ENCODE measurements around the gene CFAP221.

Gene CFAP221

DNA sequence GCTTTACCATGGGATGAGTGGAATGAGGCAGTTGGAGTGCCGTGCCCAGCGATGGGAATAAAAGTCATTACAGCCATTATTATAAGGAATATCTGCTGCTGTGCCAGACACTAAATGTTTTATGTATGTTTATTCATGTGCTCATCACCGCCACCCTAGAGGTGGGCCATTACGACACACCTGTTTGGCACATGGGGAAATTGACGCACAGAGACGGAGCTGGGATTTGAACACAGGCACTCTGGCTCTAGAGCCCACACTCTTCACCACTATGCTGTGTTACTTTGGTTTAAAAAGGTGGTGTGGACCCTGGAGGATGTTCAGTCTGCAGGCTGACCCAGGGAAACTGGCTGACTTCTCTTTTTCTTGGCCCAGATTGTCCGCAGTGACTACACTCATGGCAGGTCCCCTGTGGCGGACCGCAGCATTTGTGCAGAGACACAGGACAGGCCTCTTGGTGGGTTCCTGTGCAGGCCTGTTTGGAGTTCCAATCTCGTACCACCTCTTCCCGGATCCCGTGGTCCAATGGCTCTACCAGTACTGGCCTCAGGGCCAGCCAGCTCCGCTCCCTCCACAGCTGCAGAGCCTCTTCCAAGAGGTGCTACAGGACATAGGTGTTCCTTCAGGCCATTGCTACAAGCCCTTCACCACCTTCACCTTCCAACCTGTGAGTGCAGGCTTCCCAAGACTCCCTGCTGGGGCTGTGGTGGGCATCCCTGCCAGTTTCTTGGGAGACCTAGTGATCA lies 136.4 kb downstream of the CFAP221 start:
- DNase-seq (ENCODE audit: low spot score): no peak

DNA sequence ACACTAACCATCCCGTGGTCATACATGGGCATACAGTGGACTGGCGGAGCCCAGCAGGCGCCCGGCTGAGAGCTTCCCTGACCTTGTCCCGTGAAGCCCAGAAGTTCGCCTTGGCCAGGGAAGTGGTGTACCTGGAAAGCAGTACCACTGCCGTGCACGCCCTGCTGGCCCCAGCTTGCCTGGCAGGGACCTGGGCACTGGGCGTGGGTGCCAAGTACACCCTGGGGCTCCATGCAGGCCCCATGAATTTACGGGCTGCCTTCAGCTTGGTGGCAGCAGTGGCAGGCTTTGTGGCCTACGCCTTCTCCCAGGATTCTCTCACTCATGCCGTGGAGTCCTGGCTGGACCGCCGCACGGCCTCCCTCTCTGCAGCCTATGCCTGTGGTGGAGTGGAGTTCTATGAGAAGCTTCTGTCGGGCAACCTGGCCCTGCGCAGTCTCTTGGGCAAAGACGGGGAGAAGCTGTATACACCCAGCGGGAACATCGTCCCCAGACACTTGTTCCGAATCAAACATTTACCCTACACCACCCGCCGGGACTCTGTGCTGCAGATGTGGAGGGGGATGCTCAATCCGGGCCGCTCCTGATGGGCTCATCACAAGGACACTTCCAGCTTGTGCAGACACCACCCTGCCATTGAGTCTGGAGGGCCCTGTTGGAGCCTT lies 137.1 kb downstream of the CFAP221 start:
- no peak for DNase-seq (ENCODE audit: low spot score)

DNA sequence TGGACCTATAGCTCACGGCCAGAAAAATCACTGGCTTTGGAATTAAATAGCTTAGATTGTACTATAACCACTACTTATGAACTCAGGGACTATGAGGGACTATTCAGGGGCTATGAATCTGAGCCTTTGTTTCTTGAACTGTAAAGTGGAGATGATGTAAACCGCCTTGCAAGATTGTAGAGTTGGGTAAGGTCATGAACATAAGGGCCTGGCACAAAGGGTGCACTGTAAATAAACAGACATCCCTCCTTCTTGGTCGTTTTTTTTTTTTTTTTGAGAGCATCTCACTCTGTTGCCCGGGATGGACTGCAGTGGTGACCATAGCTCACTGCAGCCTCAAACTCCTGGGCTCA lies 137.6 kb downstream of the CFAP221 start:
- DNase-seq (ENCODE audit: low spot score): no peak

DNA sequence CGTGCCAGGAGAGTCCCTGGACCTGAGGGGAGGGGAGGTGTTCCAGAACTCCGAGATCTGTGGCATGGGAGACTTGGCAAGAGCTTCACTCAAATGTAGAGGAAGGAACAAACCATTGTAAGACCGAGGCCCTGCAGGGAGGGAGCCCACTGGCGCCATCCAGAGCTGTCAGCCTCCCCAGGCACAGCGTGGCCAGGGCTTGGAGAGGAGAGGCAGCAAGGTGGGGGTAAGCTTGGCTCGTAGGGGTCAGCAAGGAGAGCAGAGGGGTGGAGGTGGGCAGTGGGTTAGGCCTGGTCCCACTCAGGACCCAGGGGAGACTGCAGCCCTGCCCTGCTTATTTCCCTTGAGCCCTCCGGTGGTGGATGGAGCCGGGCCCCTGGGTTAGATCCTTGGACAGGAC lies 138.3 kb downstream of the CFAP221 start:
- no peak for DNase-seq (ENCODE audit: low spot score)

DNA sequence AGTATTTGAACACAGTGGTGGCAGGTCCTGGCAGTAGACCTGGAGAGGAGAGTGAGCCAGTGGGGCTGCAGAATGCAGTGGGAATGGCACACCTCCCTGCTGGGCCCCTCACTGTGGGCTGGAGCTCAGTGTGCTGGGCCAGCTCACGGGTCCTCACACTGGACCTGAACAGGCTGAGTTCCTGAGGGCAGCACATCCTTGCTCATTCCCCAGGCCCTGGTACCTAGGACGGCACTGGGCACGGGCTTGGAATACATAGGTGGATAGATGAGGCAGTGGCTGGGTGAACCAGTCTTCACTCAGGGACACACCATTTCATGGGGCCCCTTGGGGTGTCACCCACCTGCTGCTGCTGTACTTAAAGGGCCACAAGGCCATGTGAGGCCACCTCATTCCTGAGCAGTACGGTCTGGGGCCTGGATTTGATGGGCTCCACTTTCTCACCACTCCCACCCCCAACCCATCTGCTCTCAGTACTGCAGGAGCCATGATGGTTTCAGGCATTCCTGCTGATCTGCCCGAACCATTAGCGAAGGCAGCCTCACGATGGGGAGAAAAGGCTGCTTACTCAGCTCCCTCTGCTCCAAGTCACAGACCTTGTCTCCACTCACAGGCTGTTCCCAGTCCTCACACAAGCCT lies 138.9 kb downstream of the CFAP221 start:
- DNase-seq (ENCODE audit: low spot score): no peak

DNA sequence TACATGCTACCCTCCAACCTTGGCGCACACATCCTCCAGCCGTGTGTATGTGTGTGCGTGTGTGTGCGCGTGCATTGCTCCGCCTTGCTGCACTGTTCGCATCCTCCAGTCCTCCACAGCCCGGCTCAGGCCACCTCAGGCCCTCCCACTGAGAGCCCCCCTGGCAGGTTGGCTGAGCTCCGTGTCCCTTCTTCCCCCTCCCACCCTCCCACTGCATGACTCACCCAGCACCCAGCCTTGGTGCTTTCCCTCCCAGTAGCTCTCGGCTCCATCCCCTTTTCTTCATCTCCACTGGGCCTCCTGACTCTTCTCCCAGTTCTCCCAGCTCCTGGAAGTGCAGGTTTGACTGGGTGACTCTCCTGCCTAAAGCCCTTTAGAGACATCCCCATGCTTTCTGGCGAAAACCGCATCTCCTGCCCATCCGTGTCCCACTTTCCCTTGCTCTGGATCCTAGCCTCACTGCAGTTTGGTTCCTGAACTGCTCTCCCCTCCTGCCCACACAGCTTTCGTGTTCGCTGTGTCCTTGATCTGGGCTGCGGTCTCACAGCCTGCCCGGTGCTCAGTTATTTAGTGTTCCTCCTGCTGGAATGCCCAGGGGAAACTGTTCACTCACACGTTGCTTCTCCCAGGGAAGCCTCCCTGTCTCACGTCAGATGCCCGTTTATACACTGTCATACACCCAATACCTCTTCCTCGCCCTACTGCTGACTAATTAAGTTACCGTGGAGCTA lies 139.6 kb downstream of the CFAP221 start:
- peak; percentile 81 for DNase-seq (ENCODE audit: low spot score)

DNA sequence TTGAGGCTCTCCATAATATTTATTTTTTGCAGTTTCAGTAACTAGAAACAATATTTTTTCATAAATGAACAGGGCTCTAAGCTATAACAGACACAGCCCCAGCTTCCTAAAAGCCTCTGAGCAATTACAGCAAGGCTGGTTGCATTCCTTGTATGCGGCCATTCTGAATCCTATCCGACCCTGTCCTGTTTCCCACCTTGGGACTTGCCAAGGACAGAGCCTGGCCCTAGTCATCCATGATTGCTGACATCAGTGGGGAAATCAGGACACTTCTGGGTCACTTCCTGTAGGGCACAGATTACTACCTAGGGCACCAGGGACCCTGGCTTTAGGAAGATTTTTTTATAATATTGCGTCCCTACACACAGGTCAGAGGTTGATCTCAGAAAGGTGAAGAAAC lies 140.3 kb downstream of the CFAP221 start:
- no peak for DNase-seq (ENCODE audit: low spot score)

DNA sequence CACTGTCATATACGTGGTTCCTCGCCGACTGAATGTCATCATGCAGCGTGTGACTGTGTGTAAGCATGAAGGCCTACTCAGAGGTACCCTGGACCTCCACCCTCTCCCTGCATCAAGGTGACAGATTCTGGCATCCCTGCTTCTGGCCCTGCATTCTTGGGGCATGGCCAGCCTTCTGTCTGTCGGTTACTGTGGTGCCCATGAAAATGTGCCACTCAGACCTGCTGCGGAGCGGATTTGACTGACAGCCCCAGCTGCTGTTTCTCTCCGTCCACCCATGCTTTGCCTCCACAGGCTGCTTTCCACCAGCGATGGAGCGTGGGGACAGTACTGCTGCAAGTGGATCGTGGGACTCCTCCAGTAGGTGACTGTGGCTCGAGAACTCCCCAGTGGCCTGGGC lies 144.4 kb downstream of the CFAP221 start:
- DNase-seq (ENCODE audit: low spot score): no peak

DNA sequence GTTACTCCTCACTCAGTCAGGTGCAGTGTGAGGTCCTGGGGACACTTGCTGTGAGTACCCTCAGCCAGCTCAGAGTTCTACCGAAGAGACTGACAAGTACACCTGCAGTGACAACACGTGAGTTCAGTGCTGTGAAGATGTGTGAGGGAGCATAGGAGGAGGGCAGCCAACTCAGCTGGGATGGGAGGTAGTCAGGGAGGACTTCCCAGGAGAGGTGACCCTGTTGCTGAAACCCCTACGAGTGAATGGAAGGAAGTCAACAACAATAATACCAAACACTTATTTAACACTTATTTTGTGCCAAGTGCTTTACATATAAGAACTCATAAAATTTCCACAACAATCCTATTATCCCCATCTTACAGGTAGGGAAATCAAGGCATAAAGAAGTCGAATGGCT lies 145.0 kb downstream of the CFAP221 start:
- no peak for DNase-seq (ENCODE audit: low spot score)

DNA sequence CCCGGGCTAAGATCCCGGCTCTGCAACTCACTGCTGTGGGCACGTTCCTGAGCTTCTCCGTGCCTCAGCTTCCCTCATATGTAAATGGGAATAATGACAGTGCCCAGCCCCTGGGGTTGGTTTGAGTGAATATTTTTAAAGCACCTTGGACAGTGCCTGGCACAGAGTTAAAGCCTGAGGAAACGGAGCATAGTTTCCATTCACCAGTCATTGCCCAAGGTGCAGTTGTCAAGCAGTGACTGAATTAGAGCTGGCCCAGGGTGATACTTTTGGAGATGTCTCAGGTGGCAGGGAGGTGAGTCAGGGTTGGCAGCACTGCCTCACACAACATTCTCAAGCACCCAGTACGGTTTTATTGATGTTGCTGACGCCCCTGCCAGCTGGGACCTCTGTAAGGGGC lies 146.9 kb downstream of the CFAP221 start:
- no peak for DNase-seq (ENCODE audit: low spot score)

DNA sequence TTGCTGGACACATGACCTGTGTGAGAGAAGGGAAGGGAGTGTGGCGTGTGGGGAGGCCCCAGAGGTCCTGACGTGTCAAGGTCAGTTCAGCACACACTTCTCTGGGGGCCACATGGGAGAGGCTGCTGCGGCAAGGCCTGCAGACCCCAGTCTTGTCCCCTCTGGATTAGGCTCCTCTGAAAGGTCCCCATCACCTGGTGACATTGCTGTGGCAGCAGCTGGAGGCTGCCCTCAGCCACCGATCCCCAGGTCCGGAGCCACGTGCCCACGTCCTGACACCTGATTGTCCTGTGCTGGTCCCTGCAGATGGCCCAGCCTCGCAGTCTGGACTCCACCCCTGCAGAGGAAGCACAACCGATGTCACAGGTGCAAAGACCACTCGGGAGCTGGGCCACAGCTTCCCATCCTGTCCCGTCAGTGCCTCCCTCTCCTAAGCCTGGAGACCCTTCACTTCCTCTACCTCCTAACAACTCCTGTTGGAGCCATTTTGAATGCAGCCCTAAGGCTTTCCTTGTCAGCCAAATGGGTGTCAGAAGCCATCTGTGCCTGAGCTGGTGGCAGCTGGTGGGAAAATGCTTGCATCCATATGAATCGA lies 147.5 kb downstream of the CFAP221 start:
- DNase-seq (ENCODE audit: low spot score): no peak

DNA sequence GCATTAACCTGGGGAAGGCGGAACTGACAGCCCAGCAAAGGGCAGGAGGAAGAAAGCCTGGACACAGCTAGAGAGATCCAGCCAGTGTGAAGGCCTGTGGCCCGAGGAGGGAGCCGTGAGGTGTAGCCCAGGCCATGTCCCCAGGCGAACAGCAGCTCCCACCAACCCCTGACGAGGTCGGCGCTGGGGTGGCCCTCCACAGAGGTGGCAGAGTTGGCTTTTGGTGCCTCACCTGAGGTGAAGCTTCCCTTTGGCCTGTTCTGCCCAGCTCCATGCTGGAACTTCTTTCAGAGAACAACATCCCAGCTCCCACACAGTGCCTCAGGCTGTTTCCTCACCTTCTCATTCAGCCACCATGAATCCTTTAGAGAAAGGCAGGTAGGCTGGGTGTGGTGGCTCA lies 148.1 kb downstream of the CFAP221 start:
- no peak for DNase-seq (ENCODE audit: low spot score)

DNA sequence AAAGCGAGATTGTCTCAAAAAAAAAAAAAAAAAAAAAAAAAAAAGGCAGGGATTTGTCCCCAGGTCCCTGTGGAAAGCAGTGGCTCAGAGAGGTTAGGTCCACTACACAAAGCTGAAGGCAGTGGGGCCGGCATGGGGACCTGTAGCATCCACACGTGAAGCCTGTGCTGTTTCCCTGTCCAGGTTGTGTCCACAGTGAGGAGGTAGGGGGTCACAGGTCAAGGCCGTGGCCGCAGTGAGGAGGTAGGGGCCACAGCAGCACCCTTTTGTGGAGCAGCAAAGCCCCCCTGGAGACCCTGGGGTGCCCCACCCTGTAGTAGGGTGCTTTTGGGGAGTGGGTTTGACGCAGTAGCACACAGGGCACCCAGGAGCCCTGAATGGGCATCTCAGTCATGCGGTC lies 148.7 kb downstream of the CFAP221 start:
- DNase-seq (ENCODE audit: low spot score): no peak

DNA sequence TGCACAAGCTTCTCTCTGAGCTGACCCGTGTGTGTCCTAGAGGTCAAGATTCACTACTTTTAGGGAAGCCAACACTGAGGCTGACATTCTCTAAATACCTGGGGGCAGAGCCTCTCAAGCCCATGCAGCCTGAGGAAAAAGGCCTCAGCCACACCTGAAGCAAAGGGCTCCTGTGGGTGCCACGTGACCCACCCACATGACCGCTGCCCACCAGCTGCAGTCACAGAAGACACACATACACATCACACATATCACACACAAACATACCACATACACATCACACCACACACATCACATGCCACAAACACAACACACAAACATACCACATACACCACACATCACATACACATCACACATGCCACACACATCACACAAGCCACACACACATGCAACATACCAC lies 149.3 kb downstream of the CFAP221 start:
- DNase-seq (ENCODE audit: low spot score): no peak

DNA sequence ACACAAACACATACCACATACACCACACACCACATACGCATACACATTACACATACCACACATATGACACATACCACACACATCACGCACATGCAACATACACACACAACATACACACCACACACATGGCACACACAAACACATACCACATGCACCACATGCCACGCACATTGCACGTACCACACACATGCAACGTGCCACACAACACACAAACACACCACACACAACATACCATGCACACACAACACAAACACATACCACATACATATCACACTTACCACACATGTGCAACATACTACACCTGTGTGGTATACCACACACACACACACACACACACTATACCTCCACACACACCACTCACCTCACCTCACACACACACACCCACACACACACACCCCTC lies 149.7 kb downstream of the CFAP221 start:
- no peak for DNase-seq (ENCODE audit: low spot score)

DNA sequence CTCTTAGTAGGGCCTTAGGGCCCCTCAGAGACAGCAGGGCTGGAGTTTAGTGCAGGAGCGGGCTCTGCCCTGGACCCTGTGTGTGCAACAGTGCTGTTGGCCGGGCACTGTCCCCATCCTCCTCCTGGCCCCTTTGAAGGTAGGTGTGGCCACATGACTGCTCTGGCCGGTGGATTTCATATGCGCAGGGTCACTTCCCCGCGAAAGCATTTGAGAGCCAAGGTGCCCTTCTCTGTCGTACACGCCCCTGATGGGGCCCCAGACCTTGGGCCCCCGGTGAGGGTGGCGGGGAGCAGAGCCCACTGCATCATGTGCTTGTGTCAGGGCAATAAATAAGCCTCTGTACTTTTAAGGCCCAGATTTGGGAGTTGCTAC lies 150.2 kb downstream of the CFAP221 start:
- no peak for DNase-seq (ENCODE audit: low spot score)

DNA sequence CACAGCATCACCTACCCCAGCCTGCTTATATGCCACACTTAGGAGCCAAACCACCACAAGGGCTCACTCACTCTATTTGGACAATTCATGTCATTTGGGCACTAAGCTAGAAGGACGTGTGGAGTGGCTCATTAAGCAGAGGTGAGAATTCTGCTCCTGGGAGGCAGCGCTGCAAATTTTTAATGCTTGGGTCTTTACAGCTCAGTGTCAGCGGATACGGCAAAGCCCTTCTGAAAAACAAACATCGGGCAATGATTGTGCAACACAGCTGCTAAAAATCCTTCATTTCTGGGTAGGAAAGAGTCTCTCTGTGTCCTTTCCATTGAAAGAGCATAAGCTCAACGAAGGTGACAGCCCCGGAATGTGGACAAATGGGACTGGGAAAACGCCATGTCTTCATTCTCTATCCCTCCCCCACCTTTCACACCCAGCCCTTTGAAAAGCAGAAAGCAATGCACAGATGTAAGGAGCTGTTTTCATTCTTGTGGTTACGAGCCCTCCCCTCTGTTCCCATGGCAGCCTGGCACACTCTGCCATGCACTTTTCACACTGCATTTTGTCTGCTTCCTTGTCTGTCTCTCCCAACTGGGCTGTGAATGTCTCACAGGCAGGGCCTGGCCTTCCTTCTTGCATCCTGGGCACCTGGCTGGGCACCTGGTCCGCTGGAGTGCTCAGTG lies 150.7 kb downstream of the CFAP221 start:
- DNase-seq (ENCODE audit: low spot score): peak; percentile 63

DNA sequence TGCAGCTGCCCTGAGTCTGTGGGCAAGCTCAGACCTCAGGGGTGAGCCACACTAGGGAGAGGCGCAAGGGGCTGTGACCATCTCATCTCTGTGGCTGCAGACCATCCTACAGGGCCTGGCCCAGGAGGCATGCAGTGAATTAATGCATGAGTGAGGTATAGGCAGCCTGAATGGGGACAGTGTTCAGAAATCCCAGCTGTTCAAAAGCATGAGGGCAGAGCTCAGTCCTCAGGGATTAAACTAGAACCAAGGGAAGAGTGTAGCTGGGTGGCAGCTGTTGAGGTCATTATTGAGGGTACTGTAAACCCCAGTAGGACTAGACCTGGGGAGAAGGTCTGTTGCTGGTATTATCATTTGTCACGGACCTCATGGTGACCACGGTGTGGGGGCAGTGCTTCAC lies 151.8 kb downstream of the CFAP221 start:
- DNase-seq (ENCODE audit: low spot score): no peak

DNA sequence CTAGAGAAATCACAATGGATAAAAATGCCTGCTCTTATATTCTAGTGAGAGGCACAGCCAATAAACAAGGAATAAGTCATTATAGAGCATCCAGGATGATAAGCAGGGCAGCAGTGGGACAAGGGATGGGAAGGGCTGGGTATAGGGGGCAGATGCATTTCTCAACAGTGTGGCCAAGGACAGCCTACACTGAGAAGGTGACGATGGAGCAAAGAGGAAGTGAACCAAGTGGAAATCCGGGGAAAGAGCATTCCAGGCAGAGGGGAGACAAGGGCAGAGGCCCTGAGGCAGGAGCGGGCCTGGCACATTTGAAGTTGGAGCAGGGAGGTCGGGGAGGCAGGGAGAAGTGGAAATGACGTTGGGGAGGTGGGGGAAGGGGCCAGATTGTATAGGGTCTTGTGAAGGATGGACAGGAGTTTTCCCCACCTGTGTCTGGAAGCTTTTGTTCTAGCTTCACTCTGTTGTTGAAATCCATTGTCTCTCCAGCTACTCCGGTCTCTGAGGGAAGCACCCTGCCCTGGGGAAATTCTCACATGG lies 152.3 kb downstream of the CFAP221 start:
- DNase-seq (ENCODE audit: low spot score): no peak

DNA sequence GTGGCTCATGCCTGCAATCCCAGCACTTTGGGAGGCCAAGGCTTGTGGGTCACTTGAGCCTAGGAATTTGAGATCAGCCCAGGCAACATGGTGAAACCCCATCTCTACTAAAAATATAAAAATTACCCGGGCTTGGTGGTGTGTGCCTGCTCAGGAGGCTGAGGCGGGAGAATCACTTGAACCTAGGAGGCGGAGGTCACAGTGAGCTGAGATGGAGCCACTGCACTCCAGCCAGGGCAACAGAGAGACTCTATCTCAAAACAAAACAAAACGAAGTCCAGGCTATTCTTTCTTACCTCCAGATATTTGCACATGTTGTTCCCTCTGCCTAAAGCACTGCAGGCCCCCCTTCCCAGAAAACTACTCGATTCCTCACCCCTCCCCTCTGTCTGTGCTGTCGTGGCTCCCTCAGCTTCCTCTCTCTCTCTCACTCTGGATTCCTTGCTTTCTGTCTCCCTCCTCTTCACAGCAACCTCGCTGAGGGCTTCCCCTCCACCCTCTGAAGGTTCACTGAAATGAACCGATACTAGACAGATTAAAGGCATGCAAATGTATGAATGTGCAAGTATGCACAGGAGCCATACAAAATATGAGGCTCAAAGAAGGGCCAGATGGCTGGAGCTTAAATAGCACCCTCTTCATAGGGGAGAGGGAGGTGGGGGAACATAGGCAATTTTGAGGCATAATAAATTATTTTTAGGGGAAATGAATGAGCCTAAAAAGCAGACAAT lies 153.2 kb downstream of the CFAP221 start:
- no peak for DNase-seq (ENCODE audit: low spot score)

DNA sequence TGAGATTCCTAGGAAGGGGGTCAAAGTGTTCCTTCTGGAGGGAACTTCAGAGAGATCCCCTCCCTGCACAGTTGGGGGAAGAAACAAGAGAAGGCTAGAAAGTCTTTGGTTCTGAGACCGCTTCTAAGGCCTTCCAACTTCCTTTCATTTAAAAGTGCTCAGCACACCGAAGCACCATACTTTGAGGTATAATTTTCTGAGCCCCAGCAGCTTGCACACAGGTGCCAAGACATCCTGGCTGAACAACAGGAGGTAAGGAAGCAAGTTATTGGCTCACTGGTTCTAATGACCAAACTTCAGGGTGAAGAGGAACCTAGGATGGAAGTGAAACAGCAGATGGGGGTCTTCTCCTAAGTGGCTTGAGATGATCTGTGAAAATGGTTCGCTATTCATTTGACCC lies 154.0 kb downstream of the CFAP221 start:
- DNase-seq (ENCODE audit: low spot score): no peak

Data from kidney tubule cell (primary cell).